Psoas muscle (tissue), 8 donors: ENCODE results near the gene MROH8. TPM values are rescaled to one million over a fixed set of nuclear protein-coding genes. Genes with fewer than 3 reads are reported as not detected.

ENCODE experiments used
- ATAC-seq, 4 donors: fragments of 200-7000 bp; cut with Tn5 transposase; one replicate each; pipeline ENCODE4 v1.9.1; 2020; ENCODE audit warnings: moderate library complexity in 3 of 4, mild to moderate bottlenecking in 2 of 4
- DNase-seq, 2 donors: peaks; one replicate each; pipeline ENCODE4 v3.0.0-alpha.2; 2020
- H3K27ac ChIP-seq: fragments of 200-600 bp; one replicate; pipeline ENCODE4 v1.8.0; 2022
- H3K27me3 ChIP-seq, 3 donors: fragments of 200-600 bp in 1 of 3; one replicate each; pipeline versions ENCODE4 v1.6.1 to v1.8.0; 2013 to 2022; ENCODE audit warnings: low read length in 2 of 3, mild to moderate bottlenecking in 2 of 3, moderate library complexity in 1 of 3; ENCODE audit not compliant: insufficient read depth in 3 of 3
- H3K36me3 ChIP-seq, 2 donors: fragments of 200-600 bp in 1 of 2; one replicate each; pipeline versions ENCODE4 v1.6.1 to v1.8.0; 2013 to 2022; ENCODE audit warnings: low read depth in 1 of 2, mild to moderate bottlenecking in 1 of 2, moderate library complexity in 1 of 2; ENCODE audit not compliant: insufficient read depth in 1 of 2
- H3K4me1 ChIP-seq: fragments of 200-600 bp; one replicate; pipeline ENCODE4 v1.8.0; 2022
- H3K4me3 ChIP-seq: fragments of 200-600 bp; one replicate; pipeline ENCODE4 v1.8.0; 2022; ENCODE audit warnings: mild to moderate bottlenecking
- H3K9me3 ChIP-seq: fragments of 200-600 bp; one replicate; pipeline ENCODE4 v1.8.0; 2022
- CTCF ChIP-seq: fragments of 200-600 bp; IDR thresholded peaks from one replicate; pipeline ENCODE4 v1.8.0; 2022; ENCODE audit warnings: antibody characterized with exemption
- WGBS, 3 donors: extraction: QIAGEN DNeasy Blood & Tissue Kit; methylation state at CpG; one replicate each; pipeline versions ENCODE4 v1.1.6 to v1.1.7; 2013; 5-methylcytosine and 5-hydroxymethylcytosine counted together
- intact Hi-C, 2 donors: fragments of 100-400 bp; cut with DNase I; formaldehyde crosslinking; loops; one replicate each; pipeline versions ENCODE4 v1.11.0 to v1.14.2; 2022
- polyA plus RNA-seq, 3 donors: library from polyadenylated mRNA; stranded (reverse); fragments of 200-250 nt; gene quantifications; one replicate each; pipeline ENCODE4 v1.2.3, GENCODE V29; 2013
- total RNA-seq, 4 donors: library from RNA; stranded (reverse); fragmentation: NEBNext Ultra II Directional in 2 of 4; extraction: Animal tissue kit (Norgen Biotek cat#: 25700) in 2 of 4; gene quantifications; one replicate each; pipeline versions ENCODE4 v1.2.1 to v1.2.4, GENCODE V29; 2021 to 2023
- donor health status: healthy with polysubstance abuse.
- donor health status: DM: no; HTN: no; CAD: no; lungs with moderate emphysema.
- donor health status: Bipolar disorder and iron deficiency.
- donor health status: healthy.
- donor health status: DM: yes; HTN: yes; CAD: no.
- donor health status: DM: no; HTN: no; CAD: no.
- donor health status: DM: no; HTN: no; CAD: no.
- donor health status: DM: yes; HTN: yes; CAD: no.

The MROH8 gene
- total and polyA plus RNA-seq, 7 donors: 0.99 to 5.5 (median 4.1) TPM

DNA sequence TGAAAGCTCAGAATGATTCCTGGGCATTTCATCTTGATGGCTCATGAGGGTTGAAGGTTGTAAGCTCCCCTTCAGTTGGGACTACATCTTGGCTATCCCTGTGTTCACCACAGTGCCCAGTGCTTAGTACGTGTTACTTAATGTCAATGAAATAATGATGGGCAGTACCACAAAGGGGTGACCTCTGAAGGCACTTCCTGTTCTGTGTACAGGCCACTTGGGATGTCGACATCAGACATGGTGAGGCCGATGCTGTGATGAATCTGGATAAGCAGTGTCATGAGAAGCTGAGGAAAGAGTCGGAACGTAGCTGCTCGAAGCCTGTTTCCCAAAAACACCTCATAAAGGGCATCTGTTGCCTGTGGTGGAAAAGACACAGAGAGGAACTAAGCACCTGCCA, 55.9 kb downstream of the MROH8 start:
- no peak overlapping the region for H3K4me3 ChIP-seq
- TF ChIP-seq CTCF: no peak
- H3K9me3 ChIP-seq: no peaks in the 10 kb centered on the region
- DNase-seq: no peak
- intact Hi-C loops: no loop called here
- ATAC-seq: peak in 1 of 4 donors; percentile 40
- H3K4me1 ChIP-seq: no peaks in the 10 kb centered on the region
- no peaks in the 10 kb centered on the region for H3K27me3 ChIP-seq
- H3K36me3 ChIP-seq: peaks cover 0 to 11% of the 10 kb centered on the region in 2 donors
- H3K27ac ChIP-seq: no peak overlapping the region
- WGBS, 3 donors: 77 to 82% (median 81%) methylated on average over 6 of the region's 6 CpGs

GRCh38 chr20:37120497-37120896, 58.9 kb downstream of the MROH8 start:
- Histone ChIP-seq H3K4me3 (no peak overlapping the region), H3K9me3 (no peaks in the 10 kb centered on the region), H3K27ac (no peak overlapping the region), H3K36me3 (peaks cover 0 to 11% of the 10 kb centered on the region in 2 donors), H3K27me3 (no peaks in the 10 kb centered on the region), H3K4me1 (no peaks in the 10 kb centered on the region)
- 76 to 80% (median 78%) methylated on average over 4 of the region's 4 CpGs for WGBS, 3 donors
- intact Hi-C loops: no loop called here
- ATAC-seq: no peak
- no peak for DNase-seq
- TF ChIP-seq CTCF: no peak

DNA sequence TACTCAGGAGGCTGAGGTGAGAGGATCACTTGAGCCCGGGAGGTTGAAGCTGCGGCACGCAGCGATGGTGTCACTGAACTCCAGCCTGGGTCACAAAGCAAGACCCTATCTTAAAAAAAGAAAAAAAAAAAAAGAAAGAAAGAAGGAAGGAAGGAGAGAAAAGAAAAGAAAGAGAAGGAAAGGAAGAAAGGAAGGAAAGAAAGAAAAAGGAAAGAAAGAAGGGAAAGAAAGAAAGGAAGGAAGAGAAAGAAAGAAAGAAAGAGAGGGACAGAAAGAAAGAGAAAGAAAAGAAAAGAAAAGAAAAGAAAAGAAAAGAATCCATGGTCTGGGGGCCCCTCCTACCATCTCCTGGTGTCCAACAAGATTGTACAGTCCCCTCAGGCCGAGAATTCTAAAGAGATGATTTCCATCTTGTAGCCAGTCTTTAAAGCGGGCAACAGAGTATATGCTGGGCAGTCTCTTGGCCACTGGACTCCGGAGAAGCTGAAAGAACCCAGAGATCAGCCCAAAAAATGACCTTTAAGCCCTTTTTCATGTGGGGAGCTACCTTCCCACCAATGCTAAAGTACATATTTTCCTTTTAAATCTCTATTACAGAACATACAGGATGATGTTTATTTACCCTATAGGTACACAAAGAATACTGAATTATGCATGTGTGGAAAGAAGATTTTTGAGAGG, 59.9 kb downstream of the MROH8 start:
- H3K9me3 ChIP-seq: no peaks in the 10 kb centered on the region
- no peak for DNase-seq
- 92 to 93% (median 93%) methylated on average over 7 of the region's 7 CpGs for WGBS, 3 donors
- no peak overlapping the region for H3K27ac ChIP-seq
- H3K36me3 ChIP-seq: peaks cover 0 to 11% of the 10 kb centered on the region in 2 donors
- TF ChIP-seq CTCF: no peak
- intact Hi-C loops: no loop called here
- ATAC-seq: no peak
- H3K27me3 ChIP-seq: no peaks in the 10 kb centered on the region
- no peaks in the 10 kb centered on the region for H3K4me1 ChIP-seq
- no peak overlapping the region for H3K4me3 ChIP-seq

GRCh38 chr20:37114012-37114411, 65.3 kb downstream of the MROH8 start:
- ATAC-seq: no peak
- no peak for TF ChIP-seq CTCF
- DNase-seq: no peak
- H3K36me3 ChIP-seq: peaks cover 0 to 10% of the 10 kb centered on the region in 2 donors
- no peaks in the 10 kb centered on the region for H3K9me3 ChIP-seq
- WGBS, 3 donors: 94 to 96% (median 96%) methylated on average over 8 of the region's 8 CpGs
- H3K4me1 ChIP-seq: no peaks in the 10 kb centered on the region
- intact Hi-C loops: no loop called here
- no peaks in the 10 kb centered on the region for H3K27me3 ChIP-seq
- H3K27ac ChIP-seq: no peak overlapping the region
- no peak overlapping the region for H3K4me3 ChIP-seq
